ENCODE measurements around the gene MAD1L1.
"Not testable (repeated sequence)": the region's sequence is repeated elsewhere in the genome, so short reads cannot be mapped to it uniquely, and the experiment has no call there.

The MAD1L1 gene

DNA sequence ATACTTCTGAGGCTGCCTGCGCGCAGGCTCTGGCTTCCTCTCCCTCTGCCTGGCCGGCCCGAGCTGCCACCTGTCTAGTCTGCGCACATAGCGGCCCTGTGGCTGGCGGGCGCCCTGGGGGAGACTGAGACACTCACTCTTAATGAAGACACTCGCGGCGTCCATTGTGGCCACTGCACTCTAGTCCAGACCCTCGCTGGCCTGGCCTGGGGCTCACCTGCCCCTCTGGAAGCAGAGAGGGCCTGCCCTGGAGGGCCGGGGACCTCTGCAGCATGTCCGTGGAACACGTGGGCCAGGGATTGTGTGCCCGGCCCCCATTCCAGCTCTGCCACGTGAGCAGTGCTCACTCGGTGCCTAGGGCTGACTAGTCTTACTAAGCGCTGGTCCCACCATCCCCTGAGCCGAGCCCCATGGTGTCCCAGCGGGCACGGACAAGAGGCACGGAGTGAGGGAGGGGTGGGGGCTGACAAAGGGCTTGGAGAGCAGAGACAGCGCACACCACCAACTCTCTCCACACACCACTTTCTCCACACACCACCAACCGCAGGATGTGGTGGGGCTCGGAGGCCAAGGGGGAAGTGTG lies 413.4 kb downstream of the MAD1L1 start:
- no peaks in the 10 kb centered on the region for H3K79me1 ChIP-seq (ENCODE audit: low read length)
- no peak overlapping the region for H2AK5ac ChIP-seq (ENCODE audit: low read length)
- no peak overlapping the region for H3K4me2 ChIP-seq (ENCODE audit: low read length)
- H3K18ac ChIP-seq (ENCODE audit: low read length), result no peak overlapping the region
- H3K27ac ChIP-seq (ENCODE audit: low read depth, low read length), result no peak overlapping the region
- no peak overlapping the region for H3K23ac ChIP-seq (ENCODE audit: low read length)
- DNase-seq, result no peak
- H3K4ac ChIP-seq (ENCODE audit: low read depth, low read length), result no peak overlapping the region
- no peak overlapping the region for H4K12ac ChIP-seq (ENCODE audit: low read depth, low read length)
- H4K8ac ChIP-seq (ENCODE audit: low read depth, low read length), result no peak overlapping the region
- H3K4me3 ChIP-seq (ENCODE audit: low read depth, low read length), result no peak overlapping the region
- H3K9me3 ChIP-seq (ENCODE audit: insufficient read depth, low read depth, low read length), result no peaks in the 10 kb centered on the region
- H3K36me3 ChIP-seq (ENCODE audit: control insufficient read depth in 1 of 2, insufficient read depth in 2 of 2, low read length in 2 of 2), result peaks cover 0 to 2% of the 10 kb centered on the region in 2 experiments
- H2BK5ac ChIP-seq (ENCODE audit: low read depth, low read length, poor library complexity), result no peak overlapping the region
- H4K91ac ChIP-seq (ENCODE audit: low read depth, low read length), result no peak overlapping the region
- H3K9ac ChIP-seq (ENCODE audit: low read length), result no peak overlapping the region
- no peak overlapping the region for H3K14ac ChIP-seq (ENCODE audit: low read length)
- H2AFZ ChIP-seq (ENCODE audit: insufficient read depth, low read length, poor library complexity), result no peak overlapping the region
- peaks cover 2 to 7% of the 10 kb centered on the region in 2 experiments for H3K4me1 ChIP-seq (ENCODE audit: control insufficient read depth in 1 of 2, insufficient read depth in 2 of 2, low read length in 2 of 2)
- no peaks in the 10 kb centered on the region for H3K27me3 ChIP-seq (ENCODE audit: insufficient read depth, low read length)
- no peak overlapping the region for H2BK120ac ChIP-seq (ENCODE audit: insufficient read depth, low read length, poor library complexity)
- H3K79me2 ChIP-seq (ENCODE audit: control insufficient read depth, insufficient read depth, low read length, poor library complexity), result no peaks in the 10 kb centered on the region
- H2BK12ac ChIP-seq (ENCODE audit: low read length), result no peak overlapping the region
- WGBS (ENCODE audit: extremely low coverage, insufficient coverage, insufficient read length), result no CpG with 5 or more reads among the region's 26 CpGs

DNA sequence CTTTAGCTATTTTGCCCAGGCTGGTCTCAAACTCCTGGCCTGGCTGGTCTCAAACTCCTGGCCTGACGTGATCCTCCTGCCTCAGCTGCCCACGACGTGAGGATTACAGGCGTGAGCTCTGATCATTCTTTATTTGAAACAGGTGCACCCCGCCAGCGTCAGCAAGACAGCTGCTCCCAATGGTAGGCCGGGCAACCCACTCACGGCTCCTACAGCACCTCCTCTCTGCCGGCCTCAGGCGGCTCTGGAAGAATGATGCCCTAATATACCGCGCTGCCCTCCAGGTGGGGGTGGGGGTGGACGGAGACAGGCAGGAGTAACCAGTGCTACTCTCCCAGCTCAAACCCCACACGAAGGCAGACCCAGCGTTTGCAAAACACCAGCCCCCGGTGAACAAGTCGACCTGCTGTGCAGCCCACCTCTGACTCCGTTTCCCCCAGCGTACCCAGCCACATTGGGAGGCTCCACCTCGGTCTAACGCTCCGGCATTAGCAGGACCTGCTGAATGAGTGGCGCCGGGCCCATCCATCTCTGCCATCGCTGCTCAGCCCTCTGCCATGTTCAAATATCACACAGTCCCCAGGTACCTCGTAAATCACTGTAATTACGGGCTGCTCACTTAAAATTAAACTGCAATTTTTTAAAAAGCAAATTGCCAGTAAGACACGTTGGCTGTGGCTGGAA lies 414.0 kb downstream of the MAD1L1 start:
- no peak overlapping the region for H2BK12ac ChIP-seq (ENCODE audit: low read length)
- no peak overlapping the region for H4K8ac ChIP-seq (ENCODE audit: low read depth, low read length)
- H4K12ac ChIP-seq (ENCODE audit: low read depth, low read length), result no peak overlapping the region
- H3K14ac ChIP-seq (ENCODE audit: low read length), result no peak overlapping the region
- H2AK5ac ChIP-seq (ENCODE audit: low read length), result no peak overlapping the region
- DNase-seq, result no peak
- H4K91ac ChIP-seq (ENCODE audit: low read depth, low read length), result no peak overlapping the region
- H3K4ac ChIP-seq (ENCODE audit: low read depth, low read length), result no peak overlapping the region
- no peak overlapping the region for H3K4me2 ChIP-seq (ENCODE audit: low read length)
- no peak overlapping the region for H3K23ac ChIP-seq (ENCODE audit: low read length)
- H3K9me3 ChIP-seq (ENCODE audit: insufficient read depth, low read depth, low read length), result no peaks in the 10 kb centered on the region
- H3K36me3 ChIP-seq (ENCODE audit: control insufficient read depth in 1 of 2, insufficient read depth in 2 of 2, low read length in 2 of 2), result peaks cover 0 to 2% of the 10 kb centered on the region in 2 experiments
- H3K4me1 ChIP-seq (ENCODE audit: control insufficient read depth in 1 of 2, insufficient read depth in 2 of 2, low read length in 2 of 2), result peaks cover 2 to 7% of the 10 kb centered on the region in 2 experiments
- no peak overlapping the region for H2AFZ ChIP-seq (ENCODE audit: insufficient read depth, low read length, poor library complexity)
- no CpG with 5 or more reads among the region's 28 CpGs for WGBS (ENCODE audit: extremely low coverage, insufficient coverage, insufficient read length)
- no peak overlapping the region for H3K27ac ChIP-seq (ENCODE audit: low read depth, low read length)
- H3K4me3 ChIP-seq (ENCODE audit: low read depth, low read length), result no peak overlapping the region
- H3K18ac ChIP-seq (ENCODE audit: low read length), result no peak overlapping the region
- H3K9ac ChIP-seq (ENCODE audit: low read length), result no peak overlapping the region
- no peaks in the 10 kb centered on the region for H3K79me2 ChIP-seq (ENCODE audit: control insufficient read depth, insufficient read depth, low read length, poor library complexity)
- no peak overlapping the region for H2BK120ac ChIP-seq (ENCODE audit: insufficient read depth, low read length, poor library complexity)
- H3K27me3 ChIP-seq (ENCODE audit: insufficient read depth, low read length), result no peaks in the 10 kb centered on the region
- H2BK5ac ChIP-seq (ENCODE audit: low read depth, low read length, poor library complexity), result no peak overlapping the region
- H3K79me1 ChIP-seq (ENCODE audit: low read length), result no peaks in the 10 kb centered on the region

DNA sequence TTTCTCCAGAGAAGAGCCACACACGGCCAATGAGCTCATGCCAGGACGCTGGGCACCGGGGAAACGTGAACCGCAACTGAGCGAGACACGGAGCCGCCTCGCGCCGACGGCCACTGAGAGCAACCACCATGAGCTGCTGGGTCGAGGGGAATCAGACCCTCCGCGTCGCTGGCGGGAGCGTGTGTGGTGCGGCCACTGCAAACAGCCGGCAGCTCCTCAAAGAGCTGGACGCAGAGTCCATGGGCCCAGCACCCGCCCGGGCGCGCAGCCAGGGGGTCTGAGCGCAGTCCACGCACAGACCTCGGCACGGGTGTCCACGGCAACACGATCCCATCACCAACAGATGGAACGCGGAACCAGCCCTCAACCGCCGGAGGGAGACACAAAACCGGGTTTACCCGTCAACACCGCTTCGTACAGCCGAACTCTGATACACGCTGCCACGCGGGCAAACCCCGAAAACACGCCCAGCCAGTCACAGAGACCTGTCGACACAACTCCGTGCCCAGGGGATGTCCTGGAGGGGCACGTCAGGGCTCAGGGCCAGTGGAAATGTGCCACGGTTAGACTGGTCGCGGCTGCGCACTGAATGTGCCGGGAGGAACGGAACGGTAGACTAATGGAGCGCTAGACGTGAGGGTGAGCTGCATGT lies 415.6 kb downstream of the MAD1L1 start:
- no peak overlapping the region for H2BK5ac ChIP-seq (ENCODE audit: low read depth, low read length, poor library complexity)
- no peak overlapping the region for H3K23ac ChIP-seq (ENCODE audit: low read length)
- H3K27me3 ChIP-seq (ENCODE audit: insufficient read depth, low read length), result no peaks in the 10 kb centered on the region
- no peak overlapping the region for H2AK5ac ChIP-seq (ENCODE audit: low read length)
- H3K4me1 ChIP-seq (ENCODE audit: control insufficient read depth in 1 of 2, insufficient read depth in 2 of 2, low read length in 2 of 2), result peaks cover 2 to 7% of the 10 kb centered on the region in 2 experiments
- no peak overlapping the region for H4K12ac ChIP-seq (ENCODE audit: low read depth, low read length)
- H3K4me3 ChIP-seq (ENCODE audit: low read depth, low read length), result no peak overlapping the region
- WGBS (ENCODE audit: extremely low coverage, insufficient coverage, insufficient read length), result no CpG with 5 or more reads among the region's 57 CpGs
- no peak overlapping the region for H3K27ac ChIP-seq (ENCODE audit: low read depth, low read length)
- no peak overlapping the region for H2AFZ ChIP-seq (ENCODE audit: insufficient read depth, low read length, poor library complexity)
- no peaks in the 10 kb centered on the region for H3K9me3 ChIP-seq (ENCODE audit: insufficient read depth, low read depth, low read length)
- H3K79me1 ChIP-seq (ENCODE audit: low read length), result no peaks in the 10 kb centered on the region
- peak overlapping the region; percentile 41 for H3K14ac ChIP-seq (ENCODE audit: low read length)
- no peak overlapping the region for H4K91ac ChIP-seq (ENCODE audit: low read depth, low read length)
- no peak overlapping the region for H3K4ac ChIP-seq (ENCODE audit: low read depth, low read length)
- H4K8ac ChIP-seq (ENCODE audit: low read depth, low read length), result no peak overlapping the region
- H3K9ac ChIP-seq (ENCODE audit: low read length), result no peak overlapping the region
- H3K4me2 ChIP-seq (ENCODE audit: low read length), result no peak overlapping the region
- H3K79me2 ChIP-seq (ENCODE audit: control insufficient read depth, insufficient read depth, low read length, poor library complexity), result no peaks in the 10 kb centered on the region
- no peak overlapping the region for H2BK12ac ChIP-seq (ENCODE audit: low read length)
- no peak overlapping the region for H2BK120ac ChIP-seq (ENCODE audit: insufficient read depth, low read length, poor library complexity)
- peaks cover 0 to 2% of the 10 kb centered on the region in 2 experiments for H3K36me3 ChIP-seq (ENCODE audit: control insufficient read depth in 1 of 2, insufficient read depth in 2 of 2, low read length in 2 of 2)
- no peak overlapping the region for H3K18ac ChIP-seq (ENCODE audit: low read length)
- DNase-seq, result peak in 1 of 2 donors; percentile 9

DNA sequence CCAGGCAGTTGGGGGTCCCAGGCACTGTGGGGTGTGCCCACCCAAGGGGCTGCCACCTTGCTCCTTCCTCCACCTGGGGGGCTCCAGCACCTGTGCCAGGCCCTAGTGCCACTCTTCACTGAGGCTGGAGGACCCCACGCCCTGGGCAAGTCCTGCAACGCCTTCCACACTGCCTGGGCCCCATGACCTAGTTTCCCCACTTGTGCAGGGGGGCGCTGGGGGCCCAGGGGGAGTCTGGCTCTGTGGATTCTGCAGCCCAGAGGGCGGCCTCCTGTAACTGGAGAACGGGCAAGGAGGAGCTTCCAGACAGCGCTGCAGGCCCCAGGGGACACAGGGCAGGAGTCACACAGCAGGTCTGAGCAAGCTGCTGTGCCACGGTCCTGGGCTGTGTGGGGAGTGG lies 416.3 kb downstream of the MAD1L1 start:
- not testable (repeated sequence) for H3K36me3 ChIP-seq (ENCODE audit: control insufficient read depth in 1 of 2, insufficient read depth in 2 of 2, low read length in 2 of 2); DNase-seq; H4K12ac ChIP-seq (ENCODE audit: low read depth, low read length); H3K79me2 ChIP-seq (ENCODE audit: control insufficient read depth, insufficient read depth, low read length, poor library complexity); H3K9ac ChIP-seq (ENCODE audit: low read length); H3K4me2 ChIP-seq (ENCODE audit: low read length); H3K4ac ChIP-seq (ENCODE audit: low read depth, low read length); H3K79me1 ChIP-seq (ENCODE audit: low read length); H2BK120ac ChIP-seq (ENCODE audit: insufficient read depth, low read length, poor library complexity); H2BK12ac ChIP-seq (ENCODE audit: low read length); H3K27me3 ChIP-seq (ENCODE audit: insufficient read depth, low read length); H2BK5ac ChIP-seq (ENCODE audit: low read depth, low read length, poor library complexity); H4K91ac ChIP-seq (ENCODE audit: low read depth, low read length); H2AK5ac ChIP-seq (ENCODE audit: low read length); H2AFZ ChIP-seq (ENCODE audit: insufficient read depth, low read length, poor library complexity); H3K18ac ChIP-seq (ENCODE audit: low read length); H3K9me3 ChIP-seq (ENCODE audit: insufficient read depth, low read depth, low read length); H3K14ac ChIP-seq (ENCODE audit: low read length); H3K4me3 ChIP-seq (ENCODE audit: low read depth, low read length); H3K23ac ChIP-seq (ENCODE audit: low read length); H3K27ac ChIP-seq (ENCODE audit: low read depth, low read length); H3K4me1 ChIP-seq (ENCODE audit: control insufficient read depth in 1 of 2, insufficient read depth in 2 of 2, low read length in 2 of 2); H4K8ac ChIP-seq (ENCODE audit: low read depth, low read length)
- no CpG with 5 or more reads among the region's 7 CpGs for WGBS (ENCODE audit: extremely low coverage, insufficient coverage, insufficient read length)

Data from trophoblast cell (in vitro differentiated cells and primary cell).